A549 (cell line): Measurements from ENCODE around the gene TVP23B.
"Not testable (repeated sequence)": the region's sequence is repeated elsewhere in the genome, so short reads cannot be mapped to it uniquely, and the experiment has no call there.

Experiments used
- CEBPB ChIP-seq, 2 experiments: fragments of >200 bp in 1 of 2; sonication (Bioruptor Twin) in 1 of 2; formaldehyde crosslinking in 1 of 2; IDR thresholded peaks; 2 replicates each; pipeline ENCODE4 v1.6.1; 2012 to 2016
- CHD2 ChIP-seq: fragments of 150-350 bp; IDR thresholded peaks from 2 replicates; pipeline ENCODE4 v1.6.1; 2014; ENCODE audit warnings: low read length; ENCODE audit not compliant: partially characterized antibody
- CHD4 ChIP-seq: fragments of 200-600 bp; sonication (generic); IDR thresholded peaks from 2 replicates; pipeline ENCODE4 v1.6.1; 2016; ENCODE audit warnings: antibody characterized with exemption, mild to moderate bottlenecking, borderline replicate concordance
- ELK1 ChIP-seq: fragments of 150-350 bp; IDR thresholded peaks from 2 replicates; pipeline ENCODE4 v1.6.1; 2014; ENCODE audit warnings: low read depth, mild to moderate bottlenecking, low read length
- MAX ChIP-seq: IDR thresholded peaks from 2 replicates; pipeline ENCODE4 v1.6.1; 2012
- MYC ChIP-seq: IDR thresholded peaks from 2 replicates; pipeline ENCODE4 v1.6.1; 2012; ENCODE audit warnings: mild to moderate bottlenecking, inconsistent platforms, low read length, improper control_type of control experiment, borderline replicate concordance
- POLR2A ChIP-seq: IDR thresholded peaks from 2 replicates; pipeline ENCODE4 v1.6.1; 2012; ENCODE audit warnings: mild to moderate bottlenecking, low read length
- REST ChIP-seq: fragments of 200-600 bp; sonication (generic); IDR thresholded peaks from 2 replicates; pipeline ENCODE4 v1.6.1; 2016; ENCODE audit warnings: antibody characterized with exemption, mild to moderate bottlenecking, moderate library complexity
- USF2 ChIP-seq: fragments of 450-650 bp; IDR thresholded peaks from 2 replicates; pipeline ENCODE4 v1.6.1; 2014; ENCODE audit warnings: antibody characterized with exemption

GRCh38 chr17:18803458-18804245 lies 22.7 kb downstream of the TVP23B start:
- not testable (repeated sequence) for TF ChIP-seq POLR2A; CHD2; CEBPB (IDR thresholded peaks at IDR 0.05); MYC; REST; USF2; MAX; ELK1; CHD4
